HEK293 (cell line): ENCODE data around the gene PPP1R36.
A peak's percentile ranks its signal among the peaks of the same experiment; 100 is the strongest.

Source experiments
- BCL11A ChIP-seq: fragments of 450-650 bp; formaldehyde crosslinking; IDR thresholded peaks from 2 replicates; pipeline ENCODE4 v1.5.1; 2016; ENCODE audit warnings: low read depth, missing biosample characterization, missing genetic modification characterization
- IKZF3 ChIP-seq: fragments of 450-650 bp; IDR thresholded peaks from 2 replicates; pipeline ENCODE4 v1.5.0; 2018; ENCODE audit warnings: missing biosample characterization, mild to moderate bottlenecking, missing genetic modification characterization, moderate library complexity
- KLF1 ChIP-seq: fragments of 450-650 bp; formaldehyde crosslinking; IDR thresholded peaks from 2 replicates; pipeline ENCODE4 v1.5.1; 2016; ENCODE audit warnings: missing biosample characterization, missing genetic modification characterization
- KLF8 ChIP-seq: fragments of 450-650 bp; formaldehyde crosslinking; IDR thresholded peaks from 2 replicates; pipeline ENCODE4 v1.5.1; 2016; ENCODE audit warnings: missing biosample characterization, missing genetic modification characterization
- RBAK ChIP-seq: fragments of 450-650 bp; formaldehyde crosslinking; IDR thresholded peaks from 2 replicates; pipeline ENCODE4 v1.5.1; 2016; ENCODE audit warnings: missing biosample characterization, missing genetic modification characterization
- SETDB1 ChIP-seq: IDR thresholded peaks from one replicate; pipeline ENCODE4 v1.6.1; 2017; ENCODE audit warnings: mild to moderate bottlenecking, low read length, moderate library complexity, mixed read lengths; ENCODE audit not compliant: insufficient read length
- SP2 ChIP-seq: fragments of 450-650 bp; formaldehyde crosslinking; IDR thresholded peaks from 2 replicates; pipeline ENCODE4 v1.5.1; 2016; ENCODE audit warnings: missing biosample characterization, missing genetic modification characterization
- SP7 ChIP-seq: fragments of 450-650 bp; formaldehyde crosslinking; IDR thresholded peaks from 2 replicates; pipeline ENCODE4 v1.5.1; 2016; ENCODE audit warnings: missing biosample characterization, missing genetic modification characterization
- ZBTB20 ChIP-seq: fragments of 450-650 bp; formaldehyde crosslinking; IDR thresholded peaks from 2 replicates; pipeline ENCODE4 v1.5.1; 2016; ENCODE audit warnings: missing biosample characterization, missing genetic modification characterization
- ZNF132 ChIP-seq: fragments of 450-650 bp; formaldehyde crosslinking; IDR thresholded peaks from 2 replicates; pipeline ENCODE4 v1.5.1; 2017; ENCODE audit warnings: missing biosample characterization, missing genetic modification characterization, borderline replicate concordance
- ZNF175 ChIP-seq: fragments of 450-650 bp; formaldehyde crosslinking; IDR thresholded peaks from 2 replicates; pipeline ENCODE4 v1.5.1; 2016; ENCODE audit warnings: missing biosample characterization, missing genetic modification characterization
- ZNF202 ChIP-seq: fragments of 450-650 bp; formaldehyde crosslinking; IDR thresholded peaks from 2 replicates; pipeline ENCODE4 v1.5.1; 2016; ENCODE audit warnings: missing biosample characterization, missing genetic modification characterization, borderline replicate concordance
- ZNF211 ChIP-seq: fragments of 450-650 bp; formaldehyde crosslinking; IDR thresholded peaks from 2 replicates; pipeline ENCODE4 v1.5.1; 2016; ENCODE audit warnings: low read depth, missing biosample characterization, missing genetic modification characterization
- ZNF24 ChIP-seq: fragments of 450-650 bp; formaldehyde crosslinking; IDR thresholded peaks from 2 replicates; pipeline ENCODE4 v1.5.1; 2016; ENCODE audit warnings: missing biosample characterization, missing genetic modification characterization
- ZNF324 ChIP-seq: fragments of 450-650 bp; formaldehyde crosslinking; IDR thresholded peaks from 2 replicates; pipeline ENCODE4 v1.5.1; 2016; ENCODE audit warnings: missing biosample characterization, missing genetic modification characterization
- ZNF366 ChIP-seq: fragments of 450-650 bp; formaldehyde crosslinking; conservative IDR thresholded peaks from 2 replicates; pipeline ENCODE4 v1.5.1; 2016; ENCODE audit warnings: missing biosample characterization, missing genetic modification characterization
- ZNF501 ChIP-seq: fragments of 450-650 bp; formaldehyde crosslinking; IDR thresholded peaks from 2 replicates; pipeline ENCODE4 v1.5.1; 2016; ENCODE audit warnings: missing biosample characterization, missing genetic modification characterization
- ZNF544 ChIP-seq: fragments of 450-650 bp; formaldehyde crosslinking; IDR thresholded peaks from 2 replicates; pipeline ENCODE4 v1.5.0; 2017; ENCODE audit warnings: missing biosample characterization, missing genetic modification characterization
- ZSCAN30 ChIP-seq: fragments of 450-650 bp; IDR thresholded peaks from 2 replicates; pipeline ENCODE4 v1.5.1; 2018; ENCODE audit warnings: missing biosample characterization, mild to moderate bottlenecking, missing genetic modification characterization, moderate library complexity
- TF ChIP-seq, protein P1 (sequence below): fragments of 450-650 bp; formaldehyde crosslinking; IDR thresholded peaks from 2 replicates; pipeline ENCODE4 v1.5.1; 2016; ENCODE audit warnings: missing biosample characterization, missing genetic modification characterization
- TF ChIP-seq, protein P2 (sequence below): fragments of 450-650 bp; formaldehyde crosslinking; IDR thresholded peaks from 2 replicates; pipeline ENCODE4 v1.5.1; 2016; ENCODE audit warnings: missing biosample characterization, missing genetic modification characterization
- TF ChIP-seq, protein P3 (sequence below): fragments of 450-650 bp; formaldehyde crosslinking; IDR thresholded peaks from 2 replicates; pipeline ENCODE4 v1.5.1; 2016; ENCODE audit warnings: missing biosample characterization, missing genetic modification characterization
- TF ChIP-seq, protein P4 (sequence below): fragments of 450-650 bp; formaldehyde crosslinking; IDR thresholded peaks from 2 replicates; pipeline ENCODE4 v1.5.1; 2016; ENCODE audit warnings: missing biosample characterization, missing genetic modification characterization

The PPP1R36 gene

DNA sequence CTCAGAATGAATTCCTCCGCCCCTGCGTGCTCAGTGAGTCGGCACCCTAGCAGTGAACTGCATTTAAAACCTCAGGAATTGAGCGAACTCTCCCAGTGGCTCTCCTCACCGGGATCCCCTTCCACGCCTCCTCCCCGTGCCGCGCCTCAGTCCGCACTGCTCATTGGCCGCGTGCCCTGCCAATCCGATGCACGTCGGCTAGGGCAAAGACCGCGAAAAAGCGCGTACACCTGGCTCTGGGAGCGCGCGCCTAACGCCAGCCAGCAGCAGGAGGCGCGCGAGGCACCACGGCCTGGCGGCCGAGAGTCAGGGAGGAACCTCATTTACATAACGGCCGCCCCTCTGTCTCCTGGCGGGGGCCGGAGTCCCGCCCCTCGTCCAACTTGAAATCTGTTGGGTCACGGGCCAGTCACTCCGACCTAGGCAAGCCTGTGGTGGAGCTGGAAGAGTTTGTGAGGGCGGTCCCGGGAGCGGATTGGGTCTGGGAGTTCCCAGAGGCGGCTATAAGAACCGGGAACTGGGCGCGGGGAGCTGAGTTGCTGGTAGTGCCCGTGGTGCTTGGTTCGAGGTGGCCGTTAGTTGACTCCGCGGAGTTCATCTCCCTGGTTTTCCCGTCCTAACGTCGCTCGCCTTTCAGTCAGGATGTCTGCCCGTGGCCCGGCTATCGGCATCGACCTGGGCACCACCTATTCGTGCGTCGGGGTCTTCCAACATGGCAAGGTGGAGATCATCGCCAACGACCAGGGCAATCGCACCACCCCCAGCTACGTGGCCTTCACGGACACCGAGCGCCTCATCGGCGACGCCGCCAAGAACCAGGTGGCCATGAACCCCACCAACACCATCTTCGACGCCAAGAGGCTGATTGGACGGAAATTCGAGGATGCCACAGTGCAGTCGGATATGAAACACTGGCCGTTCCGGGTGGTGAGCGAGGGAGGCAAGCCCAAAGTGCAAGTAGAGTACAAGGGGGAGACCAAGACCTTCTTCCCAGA is 9.3 kb upstream of the PPP1R36 start, which contains the start of gene HSPA2 (continued):
- TF ChIP-seq ZNF202 (tag by site-specific recombination) = no peak
- TF ChIP-seq ZNF132 (tag by site-specific recombination) = no peak
- TF ChIP-seq, protein P1, sequence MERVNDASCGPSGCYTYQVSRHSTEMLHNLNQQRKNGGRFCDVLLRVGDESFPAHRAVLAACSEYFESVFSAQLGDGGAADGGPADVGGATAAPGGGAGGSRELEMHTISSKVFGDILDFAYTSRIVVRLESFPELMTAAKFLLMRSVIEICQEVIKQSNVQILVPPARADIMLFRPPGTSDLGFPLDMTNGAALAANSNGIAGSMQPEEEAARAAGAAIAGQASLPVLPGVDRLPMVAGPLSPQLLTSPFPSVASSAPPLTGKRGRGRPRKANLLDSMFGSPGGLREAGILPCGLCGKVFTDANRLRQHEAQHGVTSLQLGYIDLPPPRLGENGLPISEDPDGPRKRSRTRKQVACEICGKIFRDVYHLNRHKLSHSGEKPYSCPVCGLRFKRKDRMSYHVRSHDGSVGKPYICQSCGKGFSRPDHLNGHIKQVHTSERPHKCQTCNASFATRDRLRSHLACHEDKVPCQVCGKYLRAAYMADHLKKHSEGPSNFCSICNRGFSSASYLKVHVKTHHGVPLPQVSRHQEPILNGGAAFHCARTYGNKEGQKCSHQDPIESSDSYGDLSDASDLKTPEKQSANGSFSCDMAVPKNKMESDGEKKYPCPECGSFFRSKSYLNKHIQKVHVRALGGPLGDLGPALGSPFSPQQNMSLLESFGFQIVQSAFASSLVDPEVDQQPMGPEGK (tag by site-specific recombination) = 0 out of 2 replicates have a peak, but pooled peaks have one; percentile 20
- TF ChIP-seq ZNF501 = peak; percentile 48; the same call in 1 of the 2 replicates
- TF ChIP-seq, protein P2, sequence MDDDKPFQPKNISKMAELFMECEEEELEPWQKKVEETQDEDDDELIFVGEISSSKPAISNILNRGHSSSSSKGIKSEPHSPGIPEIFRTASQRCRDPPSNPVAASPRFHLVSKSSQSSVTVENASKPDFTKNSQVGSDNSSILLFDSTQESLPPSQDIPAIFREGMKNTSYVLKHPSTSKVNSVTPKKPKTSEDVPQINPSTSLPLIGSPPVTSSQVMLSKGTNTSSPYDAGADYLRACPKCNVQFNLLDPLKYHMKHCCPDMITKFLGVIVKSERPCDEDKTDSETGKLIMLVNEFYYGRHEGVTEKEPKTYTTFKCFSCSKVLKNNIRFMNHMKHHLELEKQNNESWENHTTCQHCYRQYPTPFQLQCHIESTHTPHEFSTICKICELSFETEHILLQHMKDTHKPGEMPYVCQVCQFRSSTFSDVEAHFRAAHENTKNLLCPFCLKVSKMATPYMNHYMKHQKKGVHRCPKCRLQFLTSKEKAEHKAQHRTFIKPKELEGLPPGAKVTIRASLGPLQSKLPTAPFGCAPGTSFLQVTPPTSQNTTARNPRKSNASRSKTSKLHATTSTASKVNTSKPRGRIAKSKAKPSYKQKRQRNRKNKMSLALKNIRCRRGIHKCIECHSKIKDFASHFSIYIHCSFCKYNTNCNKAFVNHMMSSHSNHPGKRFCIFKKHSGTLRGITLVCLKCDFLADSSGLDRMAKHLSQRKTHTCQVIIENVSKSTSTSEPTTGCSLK (tag by site-specific recombination) = no peak
- no peak for TF ChIP-seq ZNF366 (tag by site-specific recombination)
- TF ChIP-seq, protein P3, sequence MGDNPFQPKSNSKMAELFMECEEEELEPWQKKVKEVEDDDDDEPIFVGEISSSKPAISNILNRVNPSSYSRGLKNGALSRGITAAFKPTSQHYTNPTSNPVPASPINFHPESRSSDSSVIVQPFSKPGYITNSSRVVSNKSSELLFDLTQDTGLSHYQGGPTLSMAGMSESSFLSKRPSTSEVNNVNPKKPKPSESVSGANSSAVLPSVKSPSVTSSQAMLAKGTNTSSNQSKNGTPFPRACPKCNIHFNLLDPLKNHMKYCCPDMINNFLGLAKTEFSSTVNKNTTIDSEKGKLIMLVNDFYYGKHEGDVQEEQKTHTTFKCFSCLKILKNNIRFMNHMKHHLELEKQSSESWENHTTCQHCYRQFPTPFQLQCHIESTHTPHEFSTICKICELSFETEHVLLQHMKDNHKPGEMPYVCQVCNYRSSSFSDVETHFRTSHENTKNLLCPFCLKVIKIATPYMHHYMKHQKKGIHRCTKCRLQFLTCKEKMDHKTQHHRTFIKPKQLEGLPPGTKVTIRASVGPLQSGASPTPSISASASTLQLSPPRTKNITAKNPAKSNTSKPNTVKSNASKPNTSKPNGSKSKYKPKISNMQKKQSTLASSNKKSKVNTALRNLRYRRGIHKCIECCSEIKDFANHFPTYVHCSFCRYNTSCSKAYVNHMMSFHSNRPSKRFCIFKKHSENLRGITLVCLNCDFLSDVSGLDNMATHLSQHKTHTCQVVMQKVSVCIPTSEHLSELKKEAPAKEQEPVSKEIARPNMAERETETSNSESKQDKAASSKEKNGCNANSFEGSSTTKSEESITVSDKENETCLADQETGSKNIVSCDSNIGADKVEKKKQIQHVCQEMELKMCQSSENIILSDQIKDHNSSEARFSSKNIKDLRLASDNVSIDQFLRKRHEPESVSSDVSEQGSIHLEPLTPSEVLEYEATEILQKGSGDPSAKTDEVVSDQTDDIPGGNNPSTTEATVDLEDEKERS (tag by site-specific recombination) = no peak
- TF ChIP-seq RBAK (tag by site-specific recombination) = no peak
- TF ChIP-seq ZSCAN30 = no peak
- TF ChIP-seq ZNF324 (tag by site-specific recombination) = 0 out of 2 replicates have a peak, but pooled peaks have one; percentile 20
- TF ChIP-seq, protein P4, sequence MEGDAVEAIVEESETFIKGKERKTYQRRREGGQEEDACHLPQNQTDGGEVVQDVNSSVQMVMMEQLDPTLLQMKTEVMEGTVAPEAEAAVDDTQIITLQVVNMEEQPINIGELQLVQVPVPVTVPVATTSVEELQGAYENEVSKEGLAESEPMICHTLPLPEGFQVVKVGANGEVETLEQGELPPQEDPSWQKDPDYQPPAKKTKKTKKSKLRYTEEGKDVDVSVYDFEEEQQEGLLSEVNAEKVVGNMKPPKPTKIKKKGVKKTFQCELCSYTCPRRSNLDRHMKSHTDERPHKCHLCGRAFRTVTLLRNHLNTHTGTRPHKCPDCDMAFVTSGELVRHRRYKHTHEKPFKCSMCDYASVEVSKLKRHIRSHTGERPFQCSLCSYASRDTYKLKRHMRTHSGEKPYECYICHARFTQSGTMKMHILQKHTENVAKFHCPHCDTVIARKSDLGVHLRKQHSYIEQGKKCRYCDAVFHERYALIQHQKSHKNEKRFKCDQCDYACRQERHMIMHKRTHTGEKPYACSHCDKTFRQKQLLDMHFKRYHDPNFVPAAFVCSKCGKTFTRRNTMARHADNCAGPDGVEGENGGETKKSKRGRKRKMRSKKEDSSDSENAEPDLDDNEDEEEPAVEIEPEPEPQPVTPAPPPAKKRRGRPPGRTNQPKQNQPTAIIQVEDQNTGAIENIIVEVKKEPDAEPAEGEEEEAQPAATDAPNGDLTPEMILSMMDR (tag by site-specific recombination) = peak; percentile 84
- no peak for TF ChIP-seq ZBTB20 (tag by site-specific recombination)
- TF ChIP-seq BCL11A (tag by site-specific recombination) = no peak
- no peak for TF ChIP-seq ZNF211 (tag by site-specific recombination)
- no peak for TF ChIP-seq ZNF175
- TF ChIP-seq ZNF24 (tag by site-specific recombination) = 0 out of 2 replicates have a peak, but pooled peaks have one; percentile 11
- peak; percentile 10; the same call in 1 of the 2 replicates for TF ChIP-seq SP7 (tag by site-specific recombination)
- peak; percentile 84 for TF ChIP-seq SP2 (tag by site-specific recombination)
- TF ChIP-seq SETDB1 = peak; percentile 46
- peak; percentile 28; the same call in 1 of the 2 replicates for TF ChIP-seq KLF1 (tag by site-specific recombination)
- TF ChIP-seq ZNF544 (tag by site-specific recombination) = no peak
- TF ChIP-seq KLF8 = peak; percentile 71; the same call in 1 of the 2 replicates
- TF ChIP-seq IKZF3 (tag by site-specific recombination) = peak; percentile 84
